Ascending aorta (tissue), 2 donors: Measurements from ENCODE around the gene PGP. TPM values are rescaled to one million over a fixed set of nuclear protein-coding genes. Genes with fewer than 3 reads are reported as not detected.
A peak's percentile ranks its signal among the peaks of the same experiment; 100 is the strongest.
"Not testable (repeated sequence)": the region's sequence is repeated elsewhere in the genome, so short reads cannot be mapped to it uniquely, and the experiment has no call there.

Experiments used
- DNase-seq, 2 donors: peaks; one replicate each; pipeline ENCODE4 v3.0.0-alpha.2; 2019; ENCODE audit warnings: low spot score in 2 of 2
- H3K27ac ChIP-seq, 2 donors: fragments of 200-600 bp; sonication (generic); one replicate each; pipeline ENCODE4 v1.5.1; 2016 to 2017; ENCODE audit warnings: mild to moderate bottlenecking in 1 of 2
- H3K27me3 ChIP-seq: fragments of 200-600 bp; sonication (generic); one replicate; pipeline ENCODE4 v1.5.1; 2017
- H3K36me3 ChIP-seq, 2 donors: fragments of 200-600 bp; sonication (generic); one replicate each; pipeline ENCODE4 v1.5.1; 2016
- H3K4me1 ChIP-seq, 2 donors: fragments of 200-600 bp; sonication (generic); one replicate each; pipeline ENCODE4 v1.5.1; 2016 to 2017; ENCODE audit warnings: mild to moderate bottlenecking in 1 of 2
- H3K4me3 ChIP-seq, 2 donors: fragments of 200-600 bp; sonication (generic); one replicate each; pipeline ENCODE4 v1.5.1; 2016 to 2017; ENCODE audit warnings: mild to moderate bottlenecking in 1 of 2
- H3K9me3 ChIP-seq, 2 donors: fragments of 200-600 bp; sonication (generic); one replicate each; pipeline ENCODE4 v1.5.1; 2016
- CTCF ChIP-seq, 3 experiments: fragments of 200-600 bp in 2 of 3; fragments of 450-650 bp in 1 of 3; sonication (generic) in 2 of 3; IDR thresholded peaks; one replicate each; pipeline ENCODE4 v1.5.1; 2016 to 2019; ENCODE audit warnings: antibody characterized with exemption in 3 of 3, mild to moderate bottlenecking in 1 of 3, moderate library complexity in 1 of 3
- intact Hi-C: fragments of 100-400 bp; cut with DNase I; formaldehyde crosslinking; loops from one replicate; pipeline ENCODE4 v1.15.1; 2023
- total RNA-seq: library from RNA; depleted of rRNA; stranded (reverse); fragments of >200 nt; gene quantifications from one replicate; pipeline ENCODE4 v1.1.0, GENCODE V29; 2016

The PGP gene
- total RNA-seq, 1 donor from 2014 or later = 21.5 TPM

DNA sequence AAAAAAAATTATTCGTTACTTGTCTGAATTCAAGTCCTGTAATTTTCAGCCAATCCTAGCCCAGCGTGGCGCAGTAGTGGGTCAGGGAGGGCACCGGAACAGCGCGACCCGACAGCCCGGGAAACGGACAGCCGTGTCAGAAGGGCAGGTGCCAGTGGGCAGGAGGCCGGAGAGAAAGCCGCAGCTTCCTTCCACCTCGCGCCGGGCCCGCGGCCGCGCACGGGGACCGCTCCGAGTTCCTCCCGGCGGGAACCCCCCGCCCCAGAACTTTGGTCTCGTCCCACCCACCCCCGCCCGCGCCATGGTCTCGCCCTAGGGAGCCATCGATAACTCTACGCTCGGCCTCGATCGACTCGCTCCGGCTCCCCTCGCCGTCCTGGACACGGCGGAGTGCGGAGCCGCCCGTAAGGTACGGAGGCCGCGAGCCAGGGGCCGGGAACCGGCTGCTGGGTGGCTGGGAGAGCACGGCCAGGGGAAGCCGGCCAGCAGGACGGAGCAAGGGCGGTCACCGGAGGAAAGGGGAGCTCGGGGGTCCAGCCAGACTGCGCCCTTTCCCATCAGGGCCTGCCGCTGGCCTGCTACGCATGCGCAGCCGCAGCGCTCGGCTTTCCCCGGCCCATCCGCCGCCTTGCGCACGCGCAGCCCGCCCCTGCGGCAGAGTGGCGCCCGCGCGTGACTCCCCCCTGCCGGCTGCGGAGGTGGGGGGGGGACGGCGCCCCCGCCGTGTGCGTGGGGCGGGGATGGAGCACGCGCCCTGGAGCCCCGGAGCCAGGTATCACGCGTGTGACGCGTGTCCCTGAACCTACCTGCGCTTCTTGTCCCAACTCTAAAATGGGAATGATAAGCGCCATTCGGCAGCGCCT is 9.3 kb downstream of the PGP start, which contains the start of gene MLST8:
Gene MLST8, plus strand, starts transcription at position 351 of the 863 bp plus-strand sequence. CDS start 632 bp downstream, outside the sequence.
- H3K4me1 ChIP-seq = peaks cover 4 to 11% of the 10 kb centered on the region in 2 donors
- no peaks in the 10 kb centered on the region for H3K9me3 ChIP-seq
- peaks cover 18 to 32% of the 10 kb centered on the region in 2 donors for H3K36me3 ChIP-seq
- peak; percentile 25 to 90 for DNase-seq
- peak within 1 kb of the TSS; percentile 96 to 98 for H3K27ac ChIP-seq
- peak in 2 of 3 experiments; percentile 6 to 10 for TF ChIP-seq CTCF (IDR thresholded peaks at IDR 0.05)
- intact Hi-C loops = loop anchor here (1.0 to 5.0 kb wide), 5 partner anchors 10 to 593 kb away; partner anchors contain the start of genes CRAMP1, E4F1, IFT140 and RNPS1
- H3K4me3 ChIP-seq = peak within 1 kb of the TSS; percentile 80 to 97
- no peaks in the 10 kb centered on the region for H3K27me3 ChIP-seq

GRCh38 chr16:2204416-2205103 is 10.1 kb downstream of the PGP start:
- Histone ChIP-seq H3K9me3 (no peaks in the 10 kb centered on the region), H3K4me1 (peaks cover 4 to 11% of the 10 kb centered on the region in 2 donors), H3K4me3 (peak overlapping the region; percentile 80 to 97), H3K27me3 (no peaks in the 10 kb centered on the region), H3K27ac (peak overlapping the region; percentile 96 to 98), H3K36me3 (peaks cover 18 to 28% of the 10 kb centered on the region in 2 donors)
- intact Hi-C loops = loop anchor here (1.0 to 5.0 kb wide), 5 partner anchors 11 to 592 kb away; partner anchors contain the start of genes CRAMP1, E4F1, IFT140 and RNPS1
- DNase-seq = no peak
- no peak for TF ChIP-seq CTCF (IDR thresholded peaks at IDR 0.05)

DNA sequence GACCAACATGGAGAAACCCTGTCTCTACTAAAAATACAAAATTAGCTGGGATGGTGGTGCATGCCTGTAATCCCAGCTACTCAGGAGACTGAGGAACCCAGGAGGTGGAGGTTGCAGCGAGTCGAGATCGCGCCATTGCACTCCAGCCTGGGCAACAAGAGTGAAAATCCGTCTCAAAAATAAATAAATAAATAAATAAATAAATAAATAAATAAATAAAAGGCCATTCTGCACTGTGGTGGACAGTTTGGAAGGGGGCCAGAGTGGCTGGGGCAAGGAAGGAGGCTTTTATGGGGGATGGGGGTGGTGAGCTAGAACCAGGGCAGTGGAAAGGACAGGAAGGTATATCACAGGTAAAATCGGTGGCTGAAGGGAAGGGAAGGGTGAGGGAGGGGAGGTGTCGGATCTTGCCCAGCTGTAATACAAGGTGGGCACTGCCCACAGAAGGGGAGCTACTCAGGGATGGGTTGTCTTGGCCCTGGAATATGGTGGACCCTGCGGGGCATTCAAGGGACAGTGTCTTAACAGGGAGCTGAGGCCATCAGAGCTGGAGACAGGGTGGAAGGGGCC is 11.4 kb downstream of the PGP start:
- H3K27ac ChIP-seq, intact Hi-C loops: not testable (repeated sequence)
- H3K4me1 ChIP-seq = peaks cover 4 to 11% of the 10 kb centered on the region in 2 donors

GRCh38 chr16:2200313-2200712 is 14.3 kb downstream of the PGP start:
- TF ChIP-seq CTCF (IDR thresholded peaks at IDR 0.05) = no peak
- Histone ChIP-seq H3K36me3 (no peaks in the 10 kb centered on the region), H3K9me3 (no peaks in the 10 kb centered on the region), H3K27me3 (peaks cover 15% of the 10 kb centered on the region), H3K4me3 (no peak overlapping the region), H3K27ac (no peak overlapping the region), H3K4me1 (peaks cover 5 to 11% of the 10 kb centered on the region in 2 donors)
- DNase-seq = no peak
- intact Hi-C loops = no loop called here

More for the DNA sequence above, 11.4 kb downstream of the PGP start:
- not testable (repeated sequence) for H3K27me3 ChIP-seq, H3K4me3 ChIP-seq, H3K9me3 ChIP-seq, DNase-seq
- H3K36me3 ChIP-seq = peaks cover 10 to 15% of the 10 kb centered on the region in 2 donors

- no peak for TF ChIP-seq CTCF (IDR thresholded peaks at IDR 0.05)
- DNase-seq = no peak
- Histone ChIP-seq H3K27ac (no peak overlapping the region), H3K9me3 (no peaks in the 10 kb centered on the region), H3K36me3 (no peaks in the 10 kb centered on the region), H3K27me3 (peaks cover 21% of the 10 kb centered on the region), H3K4me1 (peaks cover 5 to 12% of the 10 kb centered on the region in 2 donors), H3K4me3 (no peak overlapping the region)
- intact Hi-C loops = no loop called here
Measured at GRCh38 chr16:2199621-2200139, 15.0 kb downstream of the PGP start.
